Body of pancreas (tissue), 4 donors: ENCODE data around the gene EDIL3.

Source experiments
- POLR2A ChIP-seq, 3 donors: fragments of 450-650 bp; IDR thresholded peaks; one replicate each; pipeline ENCODE4 v1.6.1; 2016; ENCODE audit warnings: antibody characterized with exemption in 3 of 3, mild to moderate bottlenecking in 2 of 3
- TF ChIP-seq, protein P1 (sequence below), 7 experiments: fragments of 450-650 bp in 4 of 7; fragments of 200-600 bp in 3 of 7; sonication (generic) in 3 of 7; IDR thresholded peaks; one replicate each; pipeline ENCODE4 v1.5.1; 2016 to 2019; ENCODE audit warnings: antibody characterized with exemption in 7 of 7

DNA sequence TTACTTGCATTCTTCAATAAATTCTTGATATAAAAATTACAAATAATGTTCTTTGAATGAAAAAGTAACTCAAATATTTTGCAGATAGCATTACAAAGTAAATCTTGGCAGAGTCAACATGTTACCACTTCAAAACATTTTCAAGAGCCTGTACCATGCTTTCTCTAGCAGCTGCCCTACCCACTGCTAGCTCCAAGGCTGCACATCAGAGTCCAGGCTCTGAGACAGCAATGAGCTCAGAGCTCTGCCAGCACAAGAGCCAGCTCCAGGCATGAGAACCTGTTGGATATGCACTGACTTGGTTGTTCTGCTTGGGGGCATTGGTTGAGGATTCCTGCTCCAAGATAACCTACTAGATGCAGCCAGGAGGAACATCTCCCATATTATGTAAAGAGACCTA is 452.7 kb downstream of the EDIL3 start:
- TF ChIP-seq, protein P1, sequence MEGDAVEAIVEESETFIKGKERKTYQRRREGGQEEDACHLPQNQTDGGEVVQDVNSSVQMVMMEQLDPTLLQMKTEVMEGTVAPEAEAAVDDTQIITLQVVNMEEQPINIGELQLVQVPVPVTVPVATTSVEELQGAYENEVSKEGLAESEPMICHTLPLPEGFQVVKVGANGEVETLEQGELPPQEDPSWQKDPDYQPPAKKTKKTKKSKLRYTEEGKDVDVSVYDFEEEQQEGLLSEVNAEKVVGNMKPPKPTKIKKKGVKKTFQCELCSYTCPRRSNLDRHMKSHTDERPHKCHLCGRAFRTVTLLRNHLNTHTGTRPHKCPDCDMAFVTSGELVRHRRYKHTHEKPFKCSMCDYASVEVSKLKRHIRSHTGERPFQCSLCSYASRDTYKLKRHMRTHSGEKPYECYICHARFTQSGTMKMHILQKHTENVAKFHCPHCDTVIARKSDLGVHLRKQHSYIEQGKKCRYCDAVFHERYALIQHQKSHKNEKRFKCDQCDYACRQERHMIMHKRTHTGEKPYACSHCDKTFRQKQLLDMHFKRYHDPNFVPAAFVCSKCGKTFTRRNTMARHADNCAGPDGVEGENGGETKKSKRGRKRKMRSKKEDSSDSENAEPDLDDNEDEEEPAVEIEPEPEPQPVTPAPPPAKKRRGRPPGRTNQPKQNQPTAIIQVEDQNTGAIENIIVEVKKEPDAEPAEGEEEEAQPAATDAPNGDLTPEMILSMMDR (IDR thresholded peaks at IDR 0.05) = no peak
- TF ChIP-seq POLR2A (IDR thresholded peaks at IDR 0.05) = no peak
